IMR-90 (cell line): ENCODE measurements around the gene CCDC85B. TPM values are rescaled to one million over a fixed set of nuclear protein-coding genes. Genes with fewer than 3 reads are reported as not detected.

Experiments used
- ATAC-seq: fragments of 200-7000 bp; cut with Tn5 transposase; 2 replicates; pipeline ENCODE4 v1.9.1; 2020; ENCODE audit warnings: low read depth, mild to moderate bottlenecking, moderate library complexity
- BruUV-seq: library from RNA; stranded (reverse); fragments of 400-500 nt; replicated peaks from 2 replicates; lab custom pipeline; 2021; lab: Mats Ljungman, UMichigan
- CTCF ChIA-PET: fragments of 300-600 bp; formaldehyde crosslinking; extraction: SDS; loops from one replicate; lab custom pipeline; 2021; ENCODE audit warnings: antibody characterized with exemption; lab: Yijun Ruan, JAX
- POLR2A ChIA-PET: fragments of 300-600 bp; sonication (Branson Sonifier 250); formaldehyde crosslinking; loops from one replicate; lab custom pipeline; 2022; ENCODE audit warnings: antibody characterized with exemption; ENCODE audit not compliant: unreplicated experiment; lab: Charles Lee
- DNase-seq: peaks from one replicate; pipeline ENCODE4 v3.0.0; 2013
- H2AFZ ChIP-seq: replicated peaks from 2 replicates; pipeline ENCODE3; 2013; ENCODE audit warnings: low read length, mild to moderate bottlenecking; ENCODE audit not compliant: poor library complexity
- H2AK5ac ChIP-seq: 2 replicates; pipeline ENCODE4 v1.6.1; 2013; ENCODE audit warnings: low read depth, low read length, inconsistent platforms
- H2AK9ac ChIP-seq: replicated peaks from 2 replicates; pipeline ENCODE3; 2013; ENCODE audit warnings: mild to moderate bottlenecking, low read depth, low read length, moderate library complexity; ENCODE audit not compliant: poor library complexity
- H2BK120ac ChIP-seq: 2 replicates; pipeline ENCODE4 v1.6.1; 2013; ENCODE audit warnings: low read depth, low read length, inconsistent platforms
- H2BK15ac ChIP-seq: 3 replicates; pipeline ENCODE4 v1.6.1; 2013; ENCODE audit warnings: low read depth, low read length, inconsistent platforms
- H2BK20ac ChIP-seq: 2 replicates; pipeline ENCODE4 v1.6.1; 2013; ENCODE audit warnings: low read depth, mild to moderate bottlenecking, inconsistent platforms, low read length, moderate library complexity
- H2BK5ac ChIP-seq: 2 replicates; pipeline ENCODE4 v1.6.1; 2013; ENCODE audit warnings: mild to moderate bottlenecking, low read depth, low read length, inconsistent platforms; ENCODE audit not compliant: poor library complexity, severe bottlenecking
- H3K14ac ChIP-seq: replicated peaks from 2 replicates; pipeline ENCODE4 v1.6.1; 2013; ENCODE audit warnings: low read depth, low read length, inconsistent platforms
- H3K18ac ChIP-seq: 2 replicates; pipeline ENCODE4 v1.6.1; 2013; ENCODE audit warnings: low read depth, low read length, control low read depth
- H3K23ac ChIP-seq: 2 replicates; pipeline ENCODE4 v1.6.1; 2013; ENCODE audit warnings: low read depth, low read length, inconsistent platforms
- H3K27ac ChIP-seq: 2 replicates; pipeline ENCODE4 v1.5.1; 2013; ENCODE audit warnings: mild to moderate bottlenecking, control low read depth, low read length; ENCODE audit not compliant: insufficient read depth
- H3K27me3 ChIP-seq: 2 replicates; pipeline ENCODE4 v1.6.1; 2013; ENCODE audit warnings: low read length; ENCODE audit not compliant: control insufficient read depth, insufficient read depth
- H3K36me3 ChIP-seq: 2 replicates; pipeline ENCODE4 v1.6.1; 2013; ENCODE audit warnings: low read length, mixed read lengths; ENCODE audit not compliant: control insufficient read depth, insufficient read depth
- H3K4ac ChIP-seq: 2 replicates; pipeline ENCODE4 v1.6.1; 2013; ENCODE audit warnings: low read depth, low read length, inconsistent platforms
- H3K4me1 ChIP-seq: 2 replicates; pipeline ENCODE4 v1.6.1; 2013; ENCODE audit warnings: low read length, mixed read lengths; ENCODE audit not compliant: control insufficient read depth, insufficient read depth
- H3K4me2 ChIP-seq: 2 replicates; pipeline ENCODE4 v1.6.1; 2013; ENCODE audit warnings: low read depth, mild to moderate bottlenecking, control low read depth, low read length, moderate library complexity
- H3K4me3 ChIP-seq: 2 replicates; pipeline ENCODE4 v1.5.1; 2013; ENCODE audit warnings: low read depth, mild to moderate bottlenecking, control low read depth, low read length, moderate library complexity; ENCODE audit not compliant: insufficient read depth
- H3K56ac ChIP-seq: 2 replicates; pipeline ENCODE4 v1.6.1; 2013; ENCODE audit warnings: low read length, inconsistent platforms; ENCODE audit not compliant: insufficient read depth; ENCODE audit errors: extremely low read depth
- H3K79me1 ChIP-seq, 2 experiments: 2 replicates each; pipeline ENCODE4 v1.6.1; 2013; ENCODE audit warnings: low read length in 2 of 2, inconsistent platforms in 1 of 2, low read depth in 1 of 2
- H3K9ac ChIP-seq: 2 replicates; pipeline ENCODE4 v1.6.1; 2013; ENCODE audit warnings: low read depth, low read length, control low read depth
- H3K9me1 ChIP-seq: 2 replicates; pipeline ENCODE4 v1.6.1; 2013; ENCODE audit warnings: low read length, inconsistent platforms; ENCODE audit not compliant: insufficient read depth
- H3K9me3 ChIP-seq: 2 replicates; pipeline ENCODE4 v1.6.1; 2013; ENCODE audit warnings: low read length; ENCODE audit not compliant: control insufficient read depth, insufficient read depth
- H4K20me1 ChIP-seq: 2 replicates; pipeline ENCODE4 v1.6.1; 2013; ENCODE audit warnings: low read length, inconsistent platforms; ENCODE audit not compliant: insufficient read depth
- H4K5ac ChIP-seq: 2 replicates; pipeline ENCODE4 v1.6.1; 2013; ENCODE audit warnings: mild to moderate bottlenecking, low read depth, low read length, control low read depth
- H4K8ac ChIP-seq, 2 experiments: 2 replicates each; pipeline ENCODE4 v1.6.1; 2013; ENCODE audit warnings: low read depth in 2 of 2, low read length in 2 of 2, control low read depth in 1 of 2, inconsistent platforms in 1 of 2
- H4K91ac ChIP-seq: 2 replicates; pipeline ENCODE4 v1.6.1; 2013; ENCODE audit warnings: low read depth, low read length, inconsistent platforms; ENCODE audit not compliant: insufficient read depth
- FOS ChIP-seq: fragments of 150-350 bp; IDR thresholded peaks from 2 replicates; pipeline ENCODE4 v1.6.1; 2016; ENCODE audit warnings: low read depth, low read length
- MAZ ChIP-seq: IDR thresholded peaks from 2 replicates; pipeline ENCODE4 v1.6.1; 2012; ENCODE audit warnings: low read depth, mild to moderate bottlenecking, low read length, improper control_type of control experiment, moderate library complexity, borderline replicate concordance
- MXI1 ChIP-seq: IDR thresholded peaks from 2 replicates; pipeline ENCODE4 v1.6.1; 2012; ENCODE audit warnings: low read depth, mild to moderate bottlenecking, low read length, moderate library complexity, borderline replicate concordance
- RAD21 ChIP-seq: IDR thresholded peaks from 2 replicates; pipeline ENCODE4 v1.6.1; 2012; ENCODE audit warnings: low read length, improper control_type of control experiment
- RCOR1 ChIP-seq: IDR thresholded peaks from 2 replicates; pipeline ENCODE4 v1.6.1; 2012; ENCODE audit warnings: mild to moderate bottlenecking, low read length, improper control_type of control experiment; ENCODE audit not compliant: insufficient replicate concordance
- RFX5 ChIP-seq: IDR thresholded peaks from 2 replicates; pipeline ENCODE4 v1.8.0; 2012; ENCODE audit warnings: low read depth, mild to moderate bottlenecking, low read length, moderate library complexity
- SMC3 ChIP-seq: fragments of 150-350 bp; IDR thresholded peaks from 2 replicates; pipeline ENCODE4 v1.6.1; 2016; ENCODE audit warnings: low read depth, mild to moderate bottlenecking, antibody characterized with exemption, low read length, moderate library complexity
- WGBS, 2 experiments: methylation state at CpG; one replicate each; pipeline versions ENCODE4 v1.1.5 to v1.1.7; 2013; ENCODE audit warnings: missing lambda C conversion rate in 2 of 2; ENCODE audit not compliant: insufficient read length in 1 of 2; ENCODE audit errors: extremely low coverage in 2 of 2; 5-methylcytosine and 5-hydroxymethylcytosine counted together
- dilution Hi-C: fragments of 300-500 bp; cut with HindIII; formaldehyde crosslinking; loops from one replicate; pipeline ENCODE4 v1.14.3; 2018; ENCODE audit warnings: low sequenced_read_pairs; ENCODE audit not compliant: unreplicated experiment
- in situ Hi-C: fragments of 300-500 bp; cut with MboI; formaldehyde crosslinking; loops from 3 replicates; pipeline ENCODE4 v1.14.3; 2019; ENCODE audit warnings: low sequenced_read_pairs, inconsistent platforms, mixed read lengths
- intact Hi-C: fragments of 100-400 bp; cut with micrococcal nuclease; formaldehyde crosslinking; loops from 2 replicates; pipeline ENCODE4 v1.10.0; 2022
- polyA plus RNA-seq, 3 experiments: library from polyadenylated mRNA; depleted of rRNA; stranded (reverse); fragments of >200 nt; gene quantifications; 2 replicates each; pipeline ENCODE4 v1.2.3, GENCODE V29; 2012; ENCODE audit warnings: low replicate concordance in 1 of 3
- total RNA-seq: library from RNA; depleted of rRNA; stranded (reverse); fragments of >200 nt; gene quantifications from 2 replicates; pipeline ENCODE4 v1.2.3, GENCODE V29; 2012
- TF ChIP-seq, protein P1 (sequence below): conservative IDR thresholded peaks from 2 replicates; pipeline ENCODE4 v1.5.1; 2012; ENCODE audit warnings: mild to moderate bottlenecking, low read depth, low read length, improper control_type of control experiment
- TF ChIP-seq, protein P2 (sequence below): fragments of 150-350 bp; IDR thresholded peaks from 2 replicates; pipeline ENCODE4 v1.6.1; 2017; ENCODE audit warnings: mild to moderate bottlenecking, antibody characterized with exemption, low read length, low read depth

Gene CCDC85B
- total and polyA plus RNA-seq, 2 of the 4 experiments (the other 2 are of a cell fraction) = 17.6 to 35.4 TPM

DNA sequence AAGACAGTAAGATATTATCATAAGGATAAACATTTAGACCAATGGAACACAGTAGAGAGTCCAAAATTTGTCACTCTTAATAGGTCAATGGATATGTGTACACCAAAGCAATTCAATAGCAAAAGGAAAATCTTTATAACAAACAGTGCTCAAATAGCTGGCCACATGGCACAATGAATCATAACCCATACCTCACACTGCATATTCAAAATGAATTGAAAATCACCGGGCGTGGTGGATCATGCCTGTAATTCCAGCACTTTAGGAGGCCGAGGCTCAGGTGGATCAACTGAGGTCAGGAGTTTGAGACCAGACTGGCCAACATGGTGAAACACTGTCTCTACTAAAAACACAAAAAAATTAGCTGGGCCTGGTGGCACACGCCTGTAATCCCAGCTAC is 48.3 kb upstream of the CCDC85B start:
- dilution Hi-C loops = no loop called here

More for the DNA sequence above, 48.3 kb upstream of the CCDC85B start:
- H2BK15ac ChIP-seq = no peak overlapping the region
- no TSS peak for BruUV-seq
- H3K23ac ChIP-seq = no peak overlapping the region
- H4K8ac ChIP-seq = no peak overlapping the region
- no peak overlapping the region for H3K56ac ChIP-seq
- no peaks in the 10 kb centered on the region for H3K36me3 ChIP-seq
- H2AK9ac ChIP-seq = no peak overlapping the region
- TF ChIP-seq SMC3 (no peak), MXI1 (no peak), FOS (no peak), MAZ (no peak), RFX5 (no peak), RAD21 (no peak), RCOR1 (no peak)
- TF ChIP-seq, protein P1, sequence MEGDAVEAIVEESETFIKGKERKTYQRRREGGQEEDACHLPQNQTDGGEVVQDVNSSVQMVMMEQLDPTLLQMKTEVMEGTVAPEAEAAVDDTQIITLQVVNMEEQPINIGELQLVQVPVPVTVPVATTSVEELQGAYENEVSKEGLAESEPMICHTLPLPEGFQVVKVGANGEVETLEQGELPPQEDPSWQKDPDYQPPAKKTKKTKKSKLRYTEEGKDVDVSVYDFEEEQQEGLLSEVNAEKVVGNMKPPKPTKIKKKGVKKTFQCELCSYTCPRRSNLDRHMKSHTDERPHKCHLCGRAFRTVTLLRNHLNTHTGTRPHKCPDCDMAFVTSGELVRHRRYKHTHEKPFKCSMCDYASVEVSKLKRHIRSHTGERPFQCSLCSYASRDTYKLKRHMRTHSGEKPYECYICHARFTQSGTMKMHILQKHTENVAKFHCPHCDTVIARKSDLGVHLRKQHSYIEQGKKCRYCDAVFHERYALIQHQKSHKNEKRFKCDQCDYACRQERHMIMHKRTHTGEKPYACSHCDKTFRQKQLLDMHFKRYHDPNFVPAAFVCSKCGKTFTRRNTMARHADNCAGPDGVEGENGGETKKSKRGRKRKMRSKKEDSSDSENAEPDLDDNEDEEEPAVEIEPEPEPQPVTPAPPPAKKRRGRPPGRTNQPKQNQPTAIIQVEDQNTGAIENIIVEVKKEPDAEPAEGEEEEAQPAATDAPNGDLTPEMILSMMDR = no peak
- TF ChIP-seq, protein P2, sequence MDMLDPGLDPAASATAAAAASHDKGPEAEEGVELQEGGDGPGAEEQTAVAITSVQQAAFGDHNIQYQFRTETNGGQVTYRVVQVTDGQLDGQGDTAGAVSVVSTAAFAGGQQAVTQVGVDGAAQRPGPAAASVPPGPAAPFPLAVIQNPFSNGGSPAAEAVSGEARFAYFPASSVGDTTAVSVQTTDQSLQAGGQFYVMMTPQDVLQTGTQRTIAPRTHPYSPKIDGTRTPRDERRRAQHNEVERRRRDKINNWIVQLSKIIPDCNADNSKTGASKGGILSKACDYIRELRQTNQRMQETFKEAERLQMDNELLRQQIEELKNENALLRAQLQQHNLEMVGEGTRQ = no peak
- intact Hi-C loops = no loop called here
- H3K4ac ChIP-seq = no peak overlapping the region
- no CpG with 5 or more reads among the region's 4 CpGs for WGBS, 2 experiments
- H2BK5ac ChIP-seq = no peak overlapping the region
- H2BK120ac ChIP-seq = no peak overlapping the region
- no peak overlapping the region for H4K91ac ChIP-seq
- H2BK20ac ChIP-seq = no peak overlapping the region
- H4K20me1 ChIP-seq = no peaks in the 10 kb centered on the region
- H2AFZ ChIP-seq = no peak overlapping the region
- H3K9me1 ChIP-seq = no peaks in the 10 kb centered on the region
- H4K5ac ChIP-seq = no peak overlapping the region
- H3K79me1 ChIP-seq = no peaks in the 10 kb centered on the region
- no peak for DNase-seq
- H3K9ac ChIP-seq = no peak overlapping the region
- H3K27ac ChIP-seq = no peak overlapping the region
- no peak overlapping the region for H3K18ac ChIP-seq
- no peaks in the 10 kb centered on the region for H3K4me1 ChIP-seq
- CTCF ChIA-PET = no interaction called here
- POLR2A ChIA-PET = no interaction called here
- no peak overlapping the region for H2AK5ac ChIP-seq
- no peak overlapping the region for H3K4me2 ChIP-seq
- H3K27me3 ChIP-seq = no peaks in the 10 kb centered on the region
- in situ Hi-C loops = no loop called here
- no peaks in the 10 kb centered on the region for H3K9me3 ChIP-seq
- no peak overlapping the region for H3K4me3 ChIP-seq
- ATAC-seq = no peak
- H3K14ac ChIP-seq = no peak overlapping the region
